ENCODE results near the gene CALCOCO2. TPM values are rescaled to one million over a fixed set of nuclear protein-coding genes. Genes with fewer than 3 reads are reported as not detected.
A peak's percentile ranks its signal among the peaks of the same experiment; 100 is the strongest.

The CALCOCO2 gene
- total and polyA plus RNA-seq, 10 of the 15 experiments (the other 5 are each of a cell fraction or from before 2014, with no cell fraction given): 20.2 to 138 (median 53.1) TPM

- no peak overlapping the region for H2AFZ ChIP-seq (ENCODE audit: control insufficient read depth, low read depth, low read length)
- no peak for ATAC-seq
Observed at GRCh38 chr17:48860034-48860433, 29.2 kb downstream of the CALCOCO2 start.

More at GRCh38 chr17:48860034-48860433, 29.2 kb downstream of the CALCOCO2 start:
- TF ChIP-seq CBX5 (IDR thresholded peaks at IDR 0.05; ENCODE audit: low read depth) (no peak), CTCF (IDR thresholded peaks at IDR 0.05 in 2 of 3, conservative IDR thresholded peaks at IDR 0.05 in 1 of 3; ENCODE audit: control insufficient read depth in 2 of 3, extremely low read depth in 1 of 3, insufficient read depth in 1 of 3, low read depth in 3 of 3, low read length in 3 of 3) (peak in 1 of 3 experiments; percentile 17; a peak in 1 of 6 replicates)
- no peaks in the 10 kb centered on the region for H3K79me2 ChIP-seq (ENCODE audit: control insufficient read depth, insufficient read depth, low read length)
- intact Hi-C loops (cut with micrococcal nuclease; ENCODE audit: unreplicated experiment): no loop called here
- no peak overlapping the region for H3K9ac ChIP-seq (ENCODE audit: control insufficient read depth, insufficient read depth, low read length)
- no peaks in the 10 kb centered on the region for H3K4me1 ChIP-seq (ENCODE audit: control insufficient read depth, insufficient read depth, low read length)
- no peak overlapping the region for H3K4me3 ChIP-seq
- no peak overlapping the region for H3K27ac ChIP-seq (ENCODE audit: control insufficient read depth, insufficient read depth)
- no peak overlapping the region for H3K4me2 ChIP-seq (ENCODE audit: control insufficient read depth, insufficient read depth)
- H3K36me3 ChIP-seq (ENCODE audit: control insufficient read depth in 2 of 2, insufficient read depth in 2 of 2, low read length in 1 of 2): peaks cover 3 to 11% of the 10 kb centered on the region in 2 experiments; a peak in 3 of 4 replicates
- no peaks in the 10 kb centered on the region for H3K9me3 ChIP-seq (replicated peaks; ENCODE audit: control insufficient read depth, insufficient read depth, low read length)
- ChIA-PET RAD21 (ENCODE audit: unreplicated experiment) (no interaction called here), SMC1A (ENCODE audit: uncharacterized antibody, unreplicated experiment) (interaction anchor here (1.4 to 2.0 kb wide), 4 partner anchors 19 to 52 kb away, joined by 4 to 7 read pairs (median 4); no protein-coding TSS in a partner anchor), POLR2A (interaction anchor here (0.6 kb wide), 1 partner anchor 17 kb away, joined by 3 read pairs; no protein-coding TSS in a partner anchor), CTCF (interaction anchor here (0.9 to 4.0 kb wide), 3 partner anchors 10 to 44 kb away, joined by 3 to 22 read pairs (median 11); no protein-coding TSS in a partner anchor)
- H4K20me1 ChIP-seq (ENCODE audit: control insufficient read depth, insufficient read depth): no peaks in the 10 kb centered on the region
- DNase-seq (ENCODE audit: low read depth, low spot score) (no peak), FAIRE-seq (no peak)
- in situ Hi-C loops (cut with MboI): no loop called here
- H3K27me3 ChIP-seq (replicated peaks in 1 of 2; ENCODE audit: control insufficient read depth in 2 of 2, insufficient read depth in 2 of 2, low read length in 1 of 2): no peaks in the 10 kb centered on the region
- 98% methylated on average over 3 of the region's 3 CpGs for WGBS (ENCODE audit: insufficient coverage, insufficient replicate concordance, low lambda C conversion rate, missing lambda C conversion rate)
- BruUV-seq (replicated peaks): no TSS peak
